Measurements from ENCODE around the gene TEX11. TPM values are rescaled to one million over a fixed set of nuclear protein-coding genes. Genes with fewer than 3 reads are reported as not detected.

TEX11 gene
- polyA plus RNA-seq, 1 of the 3 experiments (the other 2 are of a cell fraction) = not detected

- no peak for TF ChIP-seq REST (IDR thresholded peaks at IDR 0.05; ENCODE audit: low read depth, low read length)
- no peak for TF ChIP-seq YY1 (IDR thresholded peaks at IDR 0.05; ENCODE audit: low read depth)
- TF ChIP-seq ZBTB33 (IDR thresholded peaks at IDR 0.05; ENCODE audit: borderline replicate concordance, low read depth) = no peak
- TF ChIP-seq POLR2AphosphoS5 (IDR thresholded peaks at IDR 0.05; ENCODE audit: low read depth, low read length) = no peak
- no peak for TF ChIP-seq USF2 (IDR thresholded peaks at IDR 0.05; ENCODE audit: borderline replicate concordance, low read depth, low read length)
- no peak for TF ChIP-seq RFX5 (IDR thresholded peaks at IDR 0.05; ENCODE audit: low read length)
- no peak for TF ChIP-seq NFIC (IDR thresholded peaks at IDR 0.05; ENCODE audit: borderline replicate concordance)
Measured at GRCh38 chrX:70834589-70834988, 73.9 kb downstream of the TEX11 start (continued).

- no peak overlapping the region for H3K4me2 ChIP-seq
- no peaks in the 10 kb centered on the region for H3K4me1 ChIP-seq (ENCODE audit: control insufficient read depth in 1 of 2, insufficient read depth in 2 of 2, low read depth in 1 of 2, low read length in 1 of 2)
- no peak overlapping the region for H3K9ac ChIP-seq
- no peaks in the 10 kb centered on the region for H3F3A ChIP-seq (replicated peaks; ENCODE audit: insufficient read depth)
- POLR2A ChIA-PET = no interaction called here
- no peaks in the 10 kb centered on the region for H4K20me1 ChIP-seq (ENCODE audit: insufficient read depth)
- no peaks in the 10 kb centered on the region for H3K9me2 ChIP-seq
- no peak overlapping the region for H2AFZ ChIP-seq (ENCODE audit: low read depth)
- 0% methylated on average over 3 of the region's 3 CpGs for WGBS (ENCODE audit: low lambda C conversion rate)
- no peaks in the 10 kb centered on the region for H3K9me3 ChIP-seq
- no peak for DNase-seq
- H3K27ac ChIP-seq (ENCODE audit: low read depth in 2 of 2, low read length in 1 of 2) = no peak overlapping the region
- CTCF ChIA-PET = no interaction called here
- no peak for TF ChIP-seq ZBTB33 (IDR thresholded peaks at IDR 0.05; ENCODE audit: borderline replicate concordance, low read depth)
- TF ChIP-seq USF2 (IDR thresholded peaks at IDR 0.05; ENCODE audit: borderline replicate concordance, low read depth, low read length) = no peak
- no peak for TF ChIP-seq GATA2 (CRISPR knock-in tag; IDR thresholded peaks at IDR 0.05)
- no peak for TF ChIP-seq USF1 (IDR thresholded peaks at IDR 0.05; ENCODE audit: borderline replicate concordance, low read depth)
- no peak for TF ChIP-seq CHD2 (IDR thresholded peaks at IDR 0.05; ENCODE audit: low read length, partially characterized antibody)
- TF ChIP-seq FOSL2 (IDR thresholded peaks at IDR 0.05; ENCODE audit: borderline replicate concordance, low read depth) = no peak
- TF ChIP-seq FOXJ3 (CRISPR knock-in tag; IDR thresholded peaks at IDR 0.05) = no peak
- no peak for TF ChIP-seq RFX5 (IDR thresholded peaks at IDR 0.05; ENCODE audit: low read length)
- TF ChIP-seq SMC3 (IDR thresholded peaks at IDR 0.05; ENCODE audit: low read depth, low read length) = no peak
- TF ChIP-seq YY1 (IDR thresholded peaks at IDR 0.05; ENCODE audit: low read depth) = no peak
- TF ChIP-seq EP300 (IDR thresholded peaks at IDR 0.05; ENCODE audit: borderline replicate concordance in 1 of 2, low read depth in 1 of 2, low read length in 1 of 2) = no peak
- TF ChIP-seq RCOR1 (IDR thresholded peaks at IDR 0.05; ENCODE audit: low read length) = no peak
- no peak for TF ChIP-seq TAF1 (IDR thresholded peaks at IDR 0.05; ENCODE audit: borderline replicate concordance, low read depth, low read length)
- no peak for TF ChIP-seq EZH2phosphoT487 (IDR thresholded peaks at IDR 0.05; ENCODE audit: borderline replicate concordance, low read depth)
- no peak for TF ChIP-seq TCF12 (IDR thresholded peaks at IDR 0.05)
- no peaks in the 10 kb centered on the region for H3K36me3 ChIP-seq (replicated peaks in 1 of 2; ENCODE audit: control insufficient read depth in 1 of 2, insufficient read depth in 2 of 2, low read length in 1 of 2)
- H3K27me3 ChIP-seq (ENCODE audit: insufficient read depth) = peaks cover 4% of the 10 kb centered on the region; the same call in 1 of the 2 replicates
- H3K79me2 ChIP-seq (ENCODE audit: insufficient read depth) = no peaks in the 10 kb centered on the region
- no peak overlapping the region for H3K4me3 ChIP-seq (ENCODE audit: low read depth in 2 of 2, low read length in 1 of 2)
Measured at GRCh38 chrX:70826715-70827114, 81.8 kb downstream of the TEX11 start.
